CD4-positive, alpha-beta T cell treated with Interleukin-17A for 1 hour (primary cell): ENCODE results near the gene SUPT6H.

Experiments
- DNase-seq: peaks from one replicate; pipeline ENCODE4 v3.0.0-alpha.2; 2020

Gene SUPT6H

GRCh38 chr17:28661635-28662526, at the start of gene SUPT6H, which contains the start of gene SDF2:
Gene SUPT6H (plus strand): TSS chr17:28662205. CDS start chr17:28673402, 11,197 bp downstream.
Gene SDF2 (minus strand): TSS chr17:28661906. CDS start chr17:28661876, 30 bp downstream.
- peak; percentile 93 for DNase-seq

DNA sequence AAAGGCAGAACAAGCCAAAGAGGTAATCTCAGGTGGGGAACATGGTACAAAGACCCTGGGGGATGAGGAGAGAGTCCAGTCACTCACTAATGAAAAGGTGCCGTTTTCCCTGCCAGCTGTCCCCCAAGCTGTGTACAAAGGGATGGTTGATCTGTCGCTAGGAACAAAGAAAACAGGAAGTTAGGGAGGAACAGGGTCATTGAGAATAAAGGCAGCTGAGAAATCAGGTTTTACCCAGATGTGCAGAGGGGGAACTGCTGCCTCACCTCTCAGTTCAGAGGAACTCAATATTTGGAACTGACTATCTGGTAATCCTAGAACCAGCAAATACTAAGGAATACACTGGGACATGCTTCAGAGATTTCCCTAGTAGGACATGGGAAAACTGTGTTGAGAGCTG, 49.5 kb upstream of the SUPT6H start:
- DNase-seq = no peak

DNA sequence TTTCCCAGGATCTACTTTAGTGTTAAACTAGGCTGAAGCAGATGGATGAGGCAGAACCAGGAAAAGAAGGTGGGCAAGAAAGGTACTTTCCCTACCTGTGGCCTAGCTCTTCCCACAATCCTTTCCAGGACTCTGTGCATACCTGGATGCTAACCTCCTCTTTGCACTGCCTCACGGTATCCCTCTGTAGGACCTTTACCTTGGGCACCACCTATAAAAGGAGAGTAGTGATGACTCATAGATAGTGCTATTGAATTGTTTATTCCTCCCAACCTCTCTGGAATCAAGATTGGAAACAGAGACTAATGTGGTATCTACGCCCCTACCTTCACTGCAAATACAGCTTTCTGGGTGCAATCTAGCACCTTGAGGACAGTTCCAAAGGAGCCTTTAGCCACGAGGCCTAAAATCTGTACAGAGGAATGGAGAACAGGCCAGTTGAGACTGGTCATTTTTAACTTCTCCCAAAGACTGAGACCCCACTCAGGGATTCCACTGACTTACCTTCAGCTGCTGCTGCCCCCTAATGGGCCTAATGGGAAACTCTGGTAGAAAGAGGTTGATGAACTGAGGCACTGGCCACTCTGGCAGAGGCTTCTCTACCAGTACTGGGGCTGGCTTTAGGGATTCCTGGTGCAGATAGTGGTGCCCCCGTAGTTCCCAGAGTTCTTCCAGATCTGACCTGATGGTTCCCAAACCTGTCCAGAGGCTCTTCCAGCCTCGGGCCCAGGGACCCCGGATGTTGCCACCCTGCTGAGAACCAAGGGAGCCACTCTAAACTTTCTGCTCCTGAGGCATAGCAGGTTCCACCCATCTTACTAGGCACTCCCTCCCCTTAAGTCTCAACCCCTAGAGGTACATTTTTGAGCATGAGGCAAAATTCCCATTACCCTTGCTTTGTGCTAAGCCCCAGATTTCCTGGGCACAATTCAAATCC, 48.8 kb upstream of the SUPT6H start:
- DNase-seq = peak; percentile 57

- no peak for DNase-seq
Measured at GRCh38 chr17:28613931-28614381, 48.0 kb upstream of the SUPT6H start, which contains the start of gene RSKR. Gene RSKR (minus strand): TSS chr17:28614185. CDS start chr17:28614161, 24 bp downstream.

DNA sequence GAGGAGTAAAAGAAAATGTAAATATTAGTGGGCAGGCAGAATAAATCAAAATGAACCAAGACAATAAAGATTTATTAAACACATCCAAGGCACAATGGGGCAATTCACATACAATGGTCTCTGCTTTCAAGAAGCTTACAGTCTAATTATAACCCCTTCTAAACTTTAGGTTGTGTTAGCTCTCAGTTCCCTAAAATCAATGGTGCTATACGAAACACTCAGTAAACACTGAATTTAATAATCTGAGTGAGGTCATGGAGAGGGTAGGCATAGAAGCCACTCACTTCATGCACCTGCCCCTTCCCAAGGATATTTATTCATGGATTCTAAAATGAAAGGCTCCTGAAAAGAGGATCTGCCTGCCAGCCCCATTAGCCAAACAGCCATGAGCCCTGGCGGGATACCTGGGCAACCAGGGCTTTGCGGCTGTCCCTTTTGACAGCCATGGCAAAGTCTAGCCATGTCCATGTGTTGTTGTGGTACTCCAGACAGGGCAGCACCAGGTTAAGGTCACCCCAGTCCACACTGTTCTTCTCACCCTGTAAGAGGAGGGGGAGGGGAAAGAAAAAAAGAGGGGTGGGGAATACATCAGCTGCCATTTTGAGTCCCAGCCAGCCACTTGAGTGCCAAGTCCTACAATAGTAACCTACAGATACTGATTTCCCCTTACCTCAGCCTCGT, 46.6 kb upstream of the SUPT6H start:
- no peak for DNase-seq

DNA sequence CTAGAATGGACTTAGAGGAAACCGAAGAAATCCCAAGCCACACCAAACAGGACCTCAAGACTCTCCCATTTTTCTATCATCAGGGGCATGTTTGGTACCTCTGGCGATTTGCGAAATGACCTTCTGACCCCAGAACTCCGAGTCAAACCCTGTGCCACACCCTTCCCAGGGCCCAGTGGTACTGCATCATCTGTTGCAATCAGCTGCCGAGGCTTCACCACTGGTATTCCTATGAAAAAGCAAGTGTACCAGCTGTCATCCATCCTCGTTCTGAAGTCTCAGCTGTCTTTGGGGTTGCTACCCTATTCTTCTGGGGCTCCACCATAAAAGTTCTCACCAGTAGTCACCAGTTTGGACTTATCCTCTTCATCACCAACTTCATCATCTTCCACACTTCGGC, 45.7 kb upstream of the SUPT6H start:
- DNase-seq = no peak

GRCh38 chr17:28618464-28618863, 43.5 kb upstream of the SUPT6H start:
- DNase-seq = no peak

DNA sequence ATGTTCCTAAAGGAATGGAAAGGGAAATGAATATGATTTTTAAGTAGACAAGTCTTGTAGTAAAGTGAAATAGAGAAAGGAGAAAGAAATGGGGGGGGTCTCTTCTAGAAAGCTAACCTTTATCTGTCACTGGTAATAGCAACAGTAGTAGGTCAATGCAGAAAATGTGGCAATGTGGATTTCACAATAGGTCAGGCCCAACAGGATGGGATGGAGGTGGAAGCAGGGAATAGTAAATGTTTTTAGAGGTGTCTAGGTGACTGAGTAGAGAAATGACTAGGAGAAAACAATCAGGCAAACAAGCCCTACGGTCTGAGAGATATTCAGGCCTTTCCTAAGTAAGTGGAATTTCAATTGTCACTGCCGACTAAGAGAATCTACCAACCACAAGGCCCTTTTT, 42.0 kb upstream of the SUPT6H start:
- no peak for DNase-seq

GRCh38 chr17:28622186-28622585, 39.8 kb upstream of the SUPT6H start:
- no peak for DNase-seq

DNA sequence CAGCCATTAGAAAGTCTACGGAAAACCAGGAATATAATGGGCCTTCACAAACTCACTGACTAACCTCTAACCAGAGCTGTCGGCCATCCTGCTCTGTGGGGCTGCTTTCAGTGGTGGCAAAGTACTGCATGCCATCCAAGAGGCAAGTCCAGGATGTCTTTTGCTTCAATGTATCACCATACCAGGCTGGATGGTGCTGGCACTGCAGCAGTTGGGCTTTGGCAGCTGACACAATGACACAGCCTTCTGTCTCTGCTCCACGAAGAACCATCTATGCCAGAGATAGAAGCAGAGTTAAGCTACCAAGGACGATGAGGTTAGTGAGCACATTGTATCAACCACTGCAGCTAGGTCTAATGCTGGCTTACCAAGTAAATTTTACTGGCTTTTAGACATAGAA, 38.3 kb upstream of the SUPT6H start:
- DNase-seq = no peak

- DNase-seq = no peak
Measured at GRCh38 chr17:28624148-28624547, 37.9 kb upstream of the SUPT6H start.

DNA sequence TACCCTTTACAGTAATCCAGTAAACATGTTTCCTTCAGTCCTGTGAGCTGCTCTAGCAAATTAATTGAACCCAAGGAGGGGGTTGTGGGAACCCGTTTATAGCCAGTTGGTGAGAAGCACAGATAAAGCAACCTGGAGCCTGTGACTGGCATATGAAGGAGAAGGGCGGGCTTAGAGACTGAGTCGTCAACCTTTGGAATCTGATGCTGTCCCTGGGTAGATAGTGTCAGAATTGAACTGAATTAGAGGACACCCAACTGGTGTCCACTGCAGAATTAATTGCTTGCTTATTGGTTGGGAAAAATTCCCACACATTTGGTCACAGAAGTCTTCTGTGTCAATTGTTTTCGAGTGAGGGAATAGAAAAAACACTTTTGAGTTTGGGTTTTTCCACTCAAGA, 35.2 kb upstream of the SUPT6H start:
- no peak for DNase-seq

DNA sequence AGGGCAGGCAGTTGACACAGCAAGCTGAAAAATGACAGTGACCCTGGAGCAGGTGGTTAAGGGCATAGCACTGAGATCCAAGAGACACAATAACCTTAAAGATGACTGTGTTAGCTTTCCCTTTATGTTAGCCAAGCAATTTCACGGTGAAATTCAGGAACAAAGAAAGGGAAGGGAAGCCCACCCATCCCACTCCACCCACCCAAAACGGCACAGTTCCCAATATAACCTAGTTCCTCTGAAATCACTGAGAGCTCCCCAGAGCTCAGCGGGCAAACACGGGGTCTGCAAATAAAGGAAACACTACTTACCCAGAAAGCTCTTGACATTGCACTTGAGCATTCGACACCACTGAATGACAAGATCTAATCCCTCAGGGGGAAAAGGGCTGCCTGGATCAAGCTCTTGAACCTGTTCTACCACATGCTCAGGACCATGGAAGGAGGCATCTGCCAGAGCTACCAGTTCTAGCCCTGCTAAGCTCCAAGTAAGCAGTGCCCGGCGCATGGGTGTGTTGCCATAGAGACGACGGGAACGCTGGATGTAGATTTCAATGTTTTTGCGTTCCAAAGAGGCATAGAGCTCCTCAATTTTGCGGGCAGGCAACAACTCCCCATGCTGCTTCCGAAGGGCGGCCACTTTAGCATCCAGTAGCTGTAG, 27.7 kb upstream of the SUPT6H start:
- no peak for DNase-seq

DNA sequence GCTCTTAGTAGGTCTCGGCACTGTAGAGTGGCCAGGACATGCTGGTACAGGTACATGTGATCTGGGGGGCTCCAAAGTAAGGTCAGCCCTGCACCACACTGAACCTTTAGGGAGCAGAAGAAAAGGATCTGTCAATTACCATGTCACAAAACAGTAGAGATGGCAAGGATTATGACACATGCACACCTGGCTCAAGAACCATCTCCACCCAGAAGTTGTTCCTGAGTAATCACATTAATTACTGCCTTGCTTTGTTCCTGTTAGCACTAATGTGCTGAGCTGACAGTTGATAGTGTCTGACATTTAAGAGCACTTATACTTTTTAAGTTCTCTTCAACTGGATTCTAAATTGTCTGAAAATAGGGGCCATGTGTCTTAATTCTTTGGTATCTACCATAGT, 26.5 kb upstream of the SUPT6H start:
- DNase-seq = no peak

- DNase-seq = no peak
Measured at GRCh38 chr17:28641579-28641978, 20.4 kb upstream of the SUPT6H start.

DNA sequence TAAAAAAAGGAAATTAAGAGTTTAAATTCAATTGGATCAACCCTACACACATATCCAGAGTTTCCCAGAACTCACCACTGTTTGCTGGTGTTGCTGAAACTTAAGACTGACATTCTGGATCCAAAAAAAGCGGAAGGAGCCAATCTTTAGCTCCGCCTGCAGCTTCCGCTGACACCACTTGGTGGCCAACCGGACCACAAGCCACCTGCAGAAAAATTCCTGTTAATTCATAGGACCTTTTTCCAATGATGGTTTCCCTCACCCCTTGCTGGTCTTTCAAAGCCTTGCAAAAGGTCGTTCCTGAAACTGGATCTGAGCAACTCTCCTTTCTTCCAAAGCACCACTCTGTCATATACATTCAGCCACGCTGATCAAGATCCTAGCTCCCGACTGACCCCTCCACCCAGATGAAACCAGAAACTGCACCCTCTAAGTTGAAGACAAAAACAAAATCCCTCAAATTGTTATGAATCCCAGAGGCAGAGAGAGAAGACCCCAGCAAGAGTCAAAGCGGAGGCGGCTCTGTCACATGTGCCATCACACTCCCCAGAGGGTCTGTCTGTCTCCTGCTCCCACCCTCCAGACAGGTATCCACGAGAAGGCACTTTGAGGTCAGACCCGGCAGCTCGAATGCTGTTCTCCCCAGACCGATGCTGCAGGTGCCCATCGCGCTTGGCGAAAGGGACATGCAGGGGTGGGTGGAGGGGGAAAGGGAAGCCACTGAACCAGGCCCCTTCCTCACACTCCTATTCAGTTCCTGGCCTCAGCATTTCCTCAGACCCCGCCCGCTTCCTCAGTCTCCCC, 17.8 kb upstream of the SUPT6H start:
- DNase-seq = peak; percentile 21

- peak; percentile 96 for DNase-seq
Measured at GRCh38 chr17:28644787-28645575, 17.0 kb upstream of the SUPT6H start, which contains the start of gene BLTP2. Gene BLTP2 (minus strand): TSS chr17:28645158. CDS start chr17:28645056, 102 bp downstream.

DNA sequence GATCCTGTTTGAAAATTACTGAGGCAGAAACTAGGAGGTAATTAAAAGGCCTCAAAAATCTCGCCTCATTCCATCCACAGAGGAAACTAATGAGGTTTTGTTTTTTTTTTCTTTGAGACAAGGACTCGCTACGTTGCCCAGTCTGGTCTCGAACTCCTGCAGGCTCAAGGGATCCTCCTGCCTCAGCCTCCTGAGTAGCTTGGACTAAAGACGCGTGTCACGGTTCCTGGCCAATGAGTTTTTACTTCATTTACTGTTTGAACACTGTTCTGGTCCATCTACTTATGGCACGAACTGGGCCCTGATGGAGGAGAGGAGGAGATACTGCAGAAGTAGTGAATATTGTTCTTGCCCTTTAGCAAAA, 16.4 kb upstream of the SUPT6H start:
- DNase-seq = no peak

GRCh38 chr17:28646039-28646754, 15.8 kb upstream of the SUPT6H start:
- peak; percentile 7 for DNase-seq

DNA sequence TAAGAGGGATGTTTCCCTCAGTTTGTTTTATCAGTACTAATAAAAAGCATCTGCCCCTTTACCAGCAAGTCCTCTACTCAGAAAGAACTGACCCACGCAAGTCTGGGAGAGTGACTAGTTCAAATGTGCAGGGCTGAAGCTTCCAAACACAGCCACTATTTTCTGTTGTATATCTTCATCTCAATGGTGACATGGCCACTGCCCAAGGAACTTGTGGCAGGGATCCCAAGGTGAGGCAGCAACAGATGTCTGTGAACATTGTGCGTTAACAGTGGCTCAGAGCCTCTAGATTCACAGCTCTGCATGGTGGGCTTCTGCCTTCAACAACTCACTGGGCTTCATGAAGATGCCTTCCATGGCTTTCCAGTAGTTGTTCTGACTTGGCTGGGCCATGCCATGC, 13.3 kb upstream of the SUPT6H start:
- DNase-seq = no peak
